HepG2 (cell line): Measurements from ENCODE around the gene DDRGK1. TPM values are rescaled to one million over a fixed set of nuclear protein-coding genes. Genes with fewer than 3 reads are reported as not detected.

Source experiments
- ATAC-seq: fragments of 200-7000 bp; cut with Tn5 transposase; 3 replicates; pipeline ENCODE4 v1.9.1; 2020; ENCODE audit warnings: mild to moderate bottlenecking, moderate library complexity
- BruUV-seq: library from RNA; stranded (reverse); fragments of 400-500 nt; replicated peaks from 2 replicates; lab custom pipeline; 2021; lab: Mats Ljungman, UMichigan
- CTCF ChIA-PET: fragments of 300-600 bp; formaldehyde crosslinking; extraction: SDS; loops from one replicate; lab custom pipeline; 2021; ENCODE audit warnings: low total read pairs, inconsistent platforms, low intra/inter-chr PET ratio; lab: Yijun Ruan, JAX
- POLR2A ChIA-PET: fragments of 350-600 bp; sonication (Branson Sonifier 250); formaldehyde crosslinking; loops from one replicate; lab custom pipeline; 2020; ENCODE audit warnings: antibody characterized with exemption, inconsistent platforms; lab: Yijun Ruan, JAX
- DNase-seq: peaks from one replicate; pipeline ENCODE4 v3.0.0-alpha.2; 2015; ENCODE audit warnings: low spot score
- FAIRE-seq: peaks from 3 replicates; lab custom pipeline; 2011; peaks lifted over from hg19 to GRCh38; lab: Jason Lieb, UNC
- H2AFZ ChIP-seq: one replicate; pipeline ENCODE4 v1.6.1; 2011; ENCODE audit warnings: low read length, inconsistent platforms
- H3K27ac ChIP-seq: fragments of 300-600 bp; 3 replicates; pipeline ENCODE4 v1.8.0; 2011; ENCODE audit warnings: mixed run types, mild to moderate bottlenecking, mixed read lengths, low read length, inconsistent platforms; ENCODE audit not compliant: insufficient read depth; ENCODE audit errors: extremely low read length
- H3K27me3 ChIP-seq, 2 experiments: fragments of 200-600 bp in 1 of 2; 2 replicates in 1 of 2; 3 replicates in 1 of 2; pipeline versions ENCODE4 v1.6.0 to v1.8.0; 2011; ENCODE audit warnings: low read length in 2 of 2, mild to moderate bottlenecking in 2 of 2, moderate library complexity in 2 of 2, inconsistent platforms in 1 of 2; ENCODE audit not compliant: insufficient read depth in 2 of 2, control insufficient read depth in 1 of 2
- H3K36me3 ChIP-seq, 2 experiments: fragments of 200-600 bp in 1 of 2; replicated peaks in 1 of 2; 2 replicates in 1 of 2; 3 replicates in 1 of 2; pipeline versions ENCODE4 v1.5.1 to v1.8.0; 2011; ENCODE audit warnings: low read length in 2 of 2, inconsistent platforms in 1 of 2; ENCODE audit not compliant: insufficient read depth in 2 of 2, control insufficient read depth in 1 of 2
- H3K4me1 ChIP-seq: 2 replicates; pipeline ENCODE4 v1.5.1; 2012; ENCODE audit warnings: low read length, inconsistent platforms; ENCODE audit not compliant: insufficient read depth
- H3K4me2 ChIP-seq: 2 replicates; pipeline ENCODE4 v1.6.0; 2011; ENCODE audit warnings: low read depth, low read length, inconsistent platforms
- H3K4me3 ChIP-seq, 3 experiments: fragments of 200-600 bp in 1 of 3; sonication (generic), shearing (Covaris generic) in 1 of 3; replicated peaks in 1 of 3; 2 replicates each; pipeline ENCODE4 v1.5.1; 2011 to 2016; ENCODE audit warnings: low read length in 3 of 3, inconsistent platforms in 2 of 3, low read depth in 2 of 3, mild to moderate bottlenecking in 2 of 3, control low read depth in 1 of 3, mixed read lengths in 1 of 3; ENCODE audit not compliant: insufficient read depth in 1 of 3
- H3K79me2 ChIP-seq: one replicate; pipeline ENCODE4 v1.6.1; 2011; ENCODE audit warnings: low read length, inconsistent platforms; ENCODE audit not compliant: insufficient read depth
- H3K9ac ChIP-seq: 2 replicates; pipeline ENCODE4 v1.6.0; 2011; ENCODE audit warnings: mild to moderate bottlenecking, low read depth, low read length, inconsistent platforms; ENCODE audit not compliant: insufficient read depth
- H3K9me3 ChIP-seq: 2 replicates; pipeline ENCODE4 v1.5.1; 2012; ENCODE audit warnings: mild to moderate bottlenecking, low read length
- H4K20me1 ChIP-seq: 2 replicates; pipeline ENCODE4 v1.6.0; 2011; ENCODE audit warnings: inconsistent platforms, mild to moderate bottlenecking, low read length, moderate library complexity; ENCODE audit not compliant: insufficient read depth
- JDP2 ChIP-seq: sonication (generic); formaldehyde crosslinking; IDR thresholded peaks from 2 replicates; pipeline ENCODE4 v1.8.1; 2022; ENCODE audit warnings: missing genetic modification reagents, borderline replicate concordance
- KDM4B ChIP-seq: sonication (generic); formaldehyde crosslinking; IDR thresholded peaks from 2 replicates; pipeline ENCODE4 v1.4.0; 2020; ENCODE audit warnings: missing genetic modification reagents
- NFATC3 ChIP-seq: sonication (generic); formaldehyde crosslinking; IDR thresholded peaks from 2 replicates; pipeline ENCODE4 v1.5.1; 2020; ENCODE audit warnings: mild to moderate bottlenecking, missing genetic modification reagents
- NFIC ChIP-seq: IDR thresholded peaks from 2 replicates; pipeline ENCODE4 v1.6.1; 2012; ENCODE audit warnings: mild to moderate bottlenecking, low read length, inconsistent platforms
- PPARG ChIP-seq: conservative IDR thresholded peaks from 2 replicates; pipeline ENCODE4 v1.6.1; 2016; ENCODE audit warnings: missing biosample characterization, missing genetic modification reagents
- RNF2 ChIP-seq: fragments of 450-650 bp; conservative IDR thresholded peaks from 2 replicates; pipeline ENCODE4 v1.6.1; 2016; ENCODE audit warnings: low read depth
- ZFP41 ChIP-seq: sonication (generic); formaldehyde crosslinking; IDR thresholded peaks from 2 replicates; pipeline ENCODE4 v1.4.0; 2020; ENCODE audit warnings: mild to moderate bottlenecking, missing genetic modification reagents, borderline replicate concordance
- ZKSCAN8 ChIP-seq: IDR thresholded peaks from 2 replicates; pipeline ENCODE4 v1.6.1; 2016; ENCODE audit warnings: borderline replicate concordance, missing genetic modification reagents, missing compliant biosample characterization
- ZNF33B ChIP-seq: sonication (generic); formaldehyde crosslinking; IDR thresholded peaks from 2 replicates; pipeline ENCODE4 v1.5.1; 2020; ENCODE audit warnings: mild to moderate bottlenecking, missing genetic modification reagents
- ZNF432 ChIP-seq: sonication (generic); formaldehyde crosslinking; IDR thresholded peaks from 2 replicates; pipeline ENCODE4 v1.5.0; 2020; ENCODE audit warnings: missing genetic modification reagents, mild to moderate bottlenecking, borderline replicate concordance
- ZNF550 ChIP-seq: sonication (generic); formaldehyde crosslinking; IDR thresholded peaks from 2 replicates; pipeline ENCODE4 v1.4.0; 2020; ENCODE audit warnings: mild to moderate bottlenecking, missing genetic modification reagents, borderline replicate concordance
- ZNF556 ChIP-seq: sonication (generic); formaldehyde crosslinking; IDR thresholded peaks from 2 replicates; pipeline ENCODE4 v1.4.0; 2020; ENCODE audit warnings: mild to moderate bottlenecking, missing genetic modification reagents, borderline replicate concordance
- ZNF782 ChIP-seq: sonication (generic); formaldehyde crosslinking; IDR thresholded peaks from 2 replicates; pipeline ENCODE4 v1.4.0; 2020; ENCODE audit warnings: missing genetic modification reagents, mild to moderate bottlenecking, borderline replicate concordance
- ZNF792 ChIP-seq: IDR thresholded peaks from 2 replicates; pipeline ENCODE4 v1.6.1; 2016
- ZSCAN25 ChIP-seq: sonication (generic); formaldehyde crosslinking; IDR thresholded peaks from 2 replicates; pipeline ENCODE4 v1.8.0; 2022; ENCODE audit warnings: mild to moderate bottlenecking, missing genetic modification reagents
- whole genome bisulfite sequencing: methylation state at CpG from one replicate; pipeline ENCODE4 v1.1.6; 2017; ENCODE audit warnings: low lambda C conversion rate; 5-methylcytosine and 5-hydroxymethylcytosine counted together
- in situ Hi-C: cut with HindIII; loops from 2 replicates; pipeline ENCODE4 v1.10.0; 2017; ENCODE audit warnings: low pct_unique_long_range_greater_than_20kb; ENCODE audit not compliant: extremely low pct_ligation_motif_present
- intact Hi-C: fragments of 100-400 bp; cut with micrococcal nuclease; formaldehyde crosslinking; loops from one replicate; pipeline ENCODE4 v1.10.0; 2022; ENCODE audit not compliant: unreplicated experiment
- polyA plus RNA-seq, 8 experiments: library from polyadenylated mRNA; depleted of rRNA in 3 of 8; stranded (reverse) in 7 of 8; unstranded in 1 of 8; fragments of >200 nt; fragmentation: Illumina TruSeq in 4 of 8; extraction: Trizol in 4 of 8; gene quantifications; 2 replicates each; pipeline versions ENCODE4 v1.2.1 to v1.2.3, GENCODE V29; 2011 to 2016; ENCODE audit warnings: low read depth in 4 of 8, missing spikeins in 1 of 8, mixed read lengths in 1 of 8; ENCODE audit not compliant: insufficient read depth in 1 of 8
- total RNA-seq, 5 experiments: library from RNA; depleted of rRNA; stranded (reverse); fragments of >200 nt; fragmentation: Illumina TruSeq; extraction: Trizol; gene quantifications; 2 replicates each; pipeline ENCODE4 v1.2.3, GENCODE V29; 2016; ENCODE audit warnings: low read depth in 1 of 5
- TF ChIP-seq, protein P1 (sequence below), 2 experiments: sonication (generic) in 1 of 2; formaldehyde crosslinking in 1 of 2; IDR thresholded peaks; 2 replicates each; pipeline versions ENCODE4 v1.5.1 to v1.6.1; 2011 to 2020; ENCODE audit warnings: borderline replicate concordance in 1 of 2, low read depth in 1 of 2, low read length in 1 of 2, mild to moderate bottlenecking in 1 of 2, missing genetic modification reagents in 1 of 2, moderate library complexity in 1 of 2
- TF ChIP-seq, protein P2 (sequence below): fragments of 450-650 bp; IDR thresholded peaks from 2 replicates; pipeline ENCODE4 v1.6.1; 2017; ENCODE audit warnings: mild to moderate bottlenecking
- TF ChIP-seq, protein P3 (sequence below): sonication (generic); formaldehyde crosslinking; IDR thresholded peaks from 2 replicates; pipeline ENCODE4 v1.5.0; 2020; ENCODE audit warnings: missing genetic modification reagents, mild to moderate bottlenecking, borderline replicate concordance

Gene DDRGK1
- total and polyA plus RNA-seq, 2 of the 13 experiments (the other 11 are each of a cell fraction or from before 2014, with no cell fraction given), result 96.7 to 149 TPM

GRCh38 chr20:3208786-3209256, 4.3 kb upstream of the DDRGK1 start:
- H3K4me3 ChIP-seq, result peak overlapping the region; percentile 89 to 99 (median 90)
- peaks cover 5 to 10% of the 10 kb centered on the region in 2 experiments for H3K36me3 ChIP-seq
- peaks cover 0 to 6% of the 10 kb centered on the region in 2 experiments; a peak in 1 of 5 replicates for H3K27me3 ChIP-seq
- POLR2A ChIA-PET, result interaction anchor here (0.9 to 9.7 kb wide), 15 partner anchors 9 to 557 kb away, joined by 3 to 149 read pairs (median 7); partner anchors contain the start of genes FASTKD5, SLC4A11 and UBOX5
- peak overlapping the region; percentile 75 for H3K27ac ChIP-seq
- H2AFZ ChIP-seq, result peak overlapping the region; percentile 64
- peak; percentile 4 for FAIRE-seq
- H3K9me3 ChIP-seq, result no peaks in the 10 kb centered on the region
- peaks cover 48% of the 10 kb centered on the region for H3K79me2 ChIP-seq
- peak; percentile 1 for ATAC-seq
- in situ Hi-C loops (no loop called here), intact Hi-C loops (loop anchor here (2.0 kb wide), 3 partner anchors 22 to 90 kb away; no protein-coding TSS in a partner anchor)
- peak overlapping the region; percentile 99 for H3K4me2 ChIP-seq
- CTCF ChIA-PET, result no interaction called here
- 2% methylated on average over 9 of the region's 10 CpGs for WGBS
- peaks cover 42% of the 10 kb centered on the region for H3K4me1 ChIP-seq
- no peaks in the 10 kb centered on the region for H4K20me1 ChIP-seq
- peak overlapping the region; percentile 94 for H3K9ac ChIP-seq
- no peak for DNase-seq
- BruUV-seq, result TSS peak; percentile 66
- TF ChIP-seq JDP2 (CRISPR knock-in tag), result no peak
- no peak for TF ChIP-seq ZSCAN25 (CRISPR knock-in tag)
- TF ChIP-seq, protein P1, sequence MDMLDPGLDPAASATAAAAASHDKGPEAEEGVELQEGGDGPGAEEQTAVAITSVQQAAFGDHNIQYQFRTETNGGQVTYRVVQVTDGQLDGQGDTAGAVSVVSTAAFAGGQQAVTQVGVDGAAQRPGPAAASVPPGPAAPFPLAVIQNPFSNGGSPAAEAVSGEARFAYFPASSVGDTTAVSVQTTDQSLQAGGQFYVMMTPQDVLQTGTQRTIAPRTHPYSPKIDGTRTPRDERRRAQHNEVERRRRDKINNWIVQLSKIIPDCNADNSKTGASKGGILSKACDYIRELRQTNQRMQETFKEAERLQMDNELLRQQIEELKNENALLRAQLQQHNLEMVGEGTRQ (IDR thresholded peaks at IDR 0.05; ENCODE audit: low read depth, low read length), result no peak
- TF ChIP-seq, protein P1 (CRISPR knock-in tag; IDR thresholded peaks at IDR 0.05; ENCODE audit: borderline replicate concordance), result no peak
- no peak for TF ChIP-seq ZFP41 (CRISPR knock-in tag)
- TF ChIP-seq NFIC, result no peak; the same call in 1 of the 2 replicates
- TF ChIP-seq NFATC3 (CRISPR knock-in tag), result 0 out of 2 replicates have a peak, but pooled peaks have one; percentile 9
- no peak for TF ChIP-seq ZKSCAN8 (CRISPR knock-in tag)
- no peak for TF ChIP-seq RNF2
- TF ChIP-seq, protein P2, sequence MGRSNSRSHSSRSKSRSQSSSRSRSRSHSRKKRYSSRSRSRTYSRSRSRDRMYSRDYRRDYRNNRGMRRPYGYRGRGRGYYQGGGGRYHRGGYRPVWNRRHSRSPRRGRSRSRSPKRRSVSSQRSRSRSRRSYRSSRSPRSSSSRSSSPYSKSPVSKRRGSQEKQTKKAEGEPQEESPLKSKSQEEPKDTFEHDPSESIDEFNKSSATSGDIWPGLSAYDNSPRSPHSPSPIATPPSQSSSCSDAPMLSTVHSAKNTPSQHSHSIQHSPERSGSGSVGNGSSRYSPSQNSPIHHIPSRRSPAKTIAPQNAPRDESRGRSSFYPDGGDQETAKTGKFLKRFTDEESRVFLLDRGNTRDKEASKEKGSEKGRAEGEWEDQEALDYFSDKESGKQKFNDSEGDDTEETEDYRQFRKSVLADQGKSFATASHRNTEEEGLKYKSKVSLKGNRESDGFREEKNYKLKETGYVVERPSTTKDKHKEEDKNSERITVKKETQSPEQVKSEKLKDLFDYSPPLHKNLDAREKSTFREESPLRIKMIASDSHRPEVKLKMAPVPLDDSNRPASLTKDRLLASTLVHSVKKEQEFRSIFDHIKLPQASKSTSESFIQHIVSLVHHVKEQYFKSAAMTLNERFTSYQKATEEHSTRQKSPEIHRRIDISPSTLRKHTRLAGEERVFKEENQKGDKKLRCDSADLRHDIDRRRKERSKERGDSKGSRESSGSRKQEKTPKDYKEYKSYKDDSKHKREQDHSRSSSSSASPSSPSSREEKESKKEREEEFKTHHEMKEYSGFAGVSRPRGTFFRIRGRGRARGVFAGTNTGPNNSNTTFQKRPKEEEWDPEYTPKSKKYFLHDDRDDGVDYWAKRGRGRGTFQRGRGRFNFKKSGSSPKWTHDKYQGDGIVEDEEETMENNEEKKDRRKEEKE, result no peak
- TF ChIP-seq, protein P3, sequence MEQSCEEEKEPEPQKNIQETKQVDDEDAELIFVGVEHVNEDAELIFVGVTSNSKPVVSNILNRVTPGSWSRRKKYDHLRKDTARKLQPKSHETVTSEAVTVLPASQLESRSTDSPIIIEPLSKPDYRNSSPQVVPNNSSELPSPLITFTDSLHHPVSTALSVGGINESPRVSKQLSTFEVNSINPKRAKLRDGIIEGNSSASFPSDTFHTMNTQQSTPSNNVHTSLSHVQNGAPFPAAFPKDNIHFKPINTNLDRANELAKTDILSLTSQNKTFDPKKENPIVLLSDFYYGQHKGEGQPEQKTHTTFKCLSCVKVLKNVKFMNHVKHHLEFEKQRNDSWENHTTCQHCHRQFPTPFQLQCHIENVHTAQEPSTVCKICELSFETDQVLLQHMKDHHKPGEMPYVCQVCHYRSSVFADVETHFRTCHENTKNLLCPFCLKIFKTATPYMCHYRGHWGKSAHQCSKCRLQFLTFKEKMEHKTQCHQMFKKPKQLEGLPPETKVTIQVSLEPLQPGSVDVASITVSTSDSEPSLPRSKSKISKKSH (CRISPR knock-in tag), result no peak
- no peak for TF ChIP-seq ZNF556
- TF ChIP-seq ZNF792 (CRISPR knock-in tag), result peak; percentile 1; the same call in 1 of the 2 replicates
- TF ChIP-seq PPARG, result no peak
- no peak for TF ChIP-seq ZNF432 (CRISPR knock-in tag)
- no peak for TF ChIP-seq ZNF550 (CRISPR knock-in tag)
- TF ChIP-seq ZNF782 (CRISPR knock-in tag), result no peak
- 0 out of 2 replicates have a peak, but pooled peaks have one; percentile 9 for TF ChIP-seq KDM4B (CRISPR knock-in tag)
- peak; percentile 30; the same call in 1 of the 2 replicates for TF ChIP-seq ZNF33B
